GM12875 (cell line): ENCODE results near the gene HIVEP3.

Source experiments
- H3K4me3 ChIP-seq: one replicate; pipeline ENCODE4 v1.5.1; 2011; ENCODE audit warnings: low read depth, low read length, control low read depth
- CTCF ChIP-seq: IDR thresholded peaks from 2 replicates; pipeline ENCODE4 v1.5.1; 2011; ENCODE audit warnings: low read depth, mild to moderate bottlenecking, control low read depth, inconsistent platforms, low read length, moderate library complexity, borderline replicate concordance; ENCODE audit not compliant: insufficient read depth

Gene HIVEP3

GRCh38 chr1:41525891-41526587 lies 392.7 kb downstream of the HIVEP3 start:
- TF ChIP-seq CTCF: no peak

GRCh38 chr1:41524676-41525675 lies 393.7 kb downstream of the HIVEP3 start:
- H3K4me3 ChIP-seq: no peak overlapping the region

More at GRCh38 chr1:41525891-41526587, 392.7 kb downstream of the HIVEP3 start:
- no peak overlapping the region for H3K4me3 ChIP-seq

GRCh38 chr1:41523949-41524675 lies 394.6 kb downstream of the HIVEP3 start:
- no peak for TF ChIP-seq CTCF
- H3K4me3 ChIP-seq: no peak overlapping the region

More at GRCh38 chr1:41524676-41525675, 393.7 kb downstream of the HIVEP3 start:
- TF ChIP-seq CTCF: no peak

GRCh38 chr1:41523071-41523470 lies 395.7 kb downstream of the HIVEP3 start:
- no peak overlapping the region for H3K4me3 ChIP-seq
- TF ChIP-seq CTCF: no peak

- H3K4me3 ChIP-seq: no peak overlapping the region
- no peak for TF ChIP-seq CTCF
These were observed 397.0 kb downstream of the HIVEP3 start for GRCh38 chr1:41521766-41522165.

- H3K4me3 ChIP-seq: no peak overlapping the region
- no peak for TF ChIP-seq CTCF
These were observed 397.6 kb downstream of the HIVEP3 start for GRCh38 chr1:41520951-41521752.
